GM21526 (cell line): ENCODE results near the gene FOXP4.

ENCODE experiments used
- ATAC-seq: cut with Tn5 transposase; IDR thresholded peaks from one replicate; pipeline ENCODE4 v1.9.1; 2021; ENCODE audit warnings: moderate library complexity; ENCODE audit not compliant: unreplicated experiment, low FRiP score

The FOXP4 gene

DNA sequence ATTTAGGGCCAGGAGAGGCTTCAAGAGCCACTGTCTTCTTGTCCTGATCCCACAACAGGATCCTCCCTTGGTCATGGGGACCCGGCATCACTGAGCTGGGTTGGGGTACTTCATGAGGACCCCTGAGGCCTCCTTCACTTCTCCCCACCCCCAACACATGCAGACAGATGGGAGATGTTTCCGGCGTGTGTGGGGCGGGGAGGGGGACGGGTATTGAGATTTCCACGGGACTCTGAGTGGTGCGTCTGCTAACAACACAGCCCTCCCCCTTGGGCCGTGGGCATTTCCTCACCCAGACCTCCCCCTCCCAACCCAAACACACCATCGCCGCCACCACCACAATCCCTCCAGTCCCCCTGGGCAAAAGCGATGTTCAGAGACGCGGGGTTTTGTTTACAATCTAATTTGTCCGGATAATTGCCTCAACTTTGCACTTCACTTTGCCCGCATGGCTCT, 906 bp upstream of the FOXP4 start:
- no peak for ATAC-seq

DNA sequence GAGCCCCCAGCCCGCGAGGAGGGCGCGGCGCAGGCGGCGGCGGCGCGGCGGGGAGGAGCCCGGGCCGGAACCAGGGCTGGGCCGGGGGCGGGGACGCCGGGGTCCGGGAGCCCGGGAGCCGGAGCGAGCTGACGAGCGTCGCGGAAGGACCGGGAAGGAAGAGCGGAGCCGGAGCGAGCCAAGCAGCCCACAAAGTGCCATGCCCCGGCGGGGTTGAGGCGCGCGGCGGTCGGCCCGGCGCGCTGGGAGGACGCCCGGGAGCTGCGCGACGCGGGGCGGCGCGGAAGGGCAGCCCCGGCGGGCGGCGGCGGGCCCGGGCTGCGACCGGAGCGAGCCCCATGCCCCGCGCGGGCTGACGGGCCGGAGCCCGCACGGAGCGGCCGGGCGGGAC, 289 bp downstream of the FOXP4 start:
- peak; percentile 32 for ATAC-seq

- ATAC-seq = no peak
Observed at GRCh38 chr6:41546866-41547798, 951 bp downstream of the FOXP4 start.

DNA sequence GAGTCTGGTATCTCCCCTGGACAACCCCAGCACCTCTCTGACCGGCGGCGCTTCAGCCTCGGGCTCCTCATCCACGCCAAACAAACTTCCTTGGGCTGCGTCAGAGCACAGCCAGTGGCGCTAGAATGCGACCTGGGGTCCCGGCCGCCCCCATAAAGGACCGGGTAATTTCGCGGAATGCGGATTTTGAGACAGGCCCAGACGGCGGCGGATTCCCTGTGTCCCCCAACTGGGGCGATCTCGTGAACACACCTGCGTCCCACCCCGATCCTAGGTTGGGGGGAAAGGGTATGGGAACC, 1.6 kb downstream of the FOXP4 start:
- no peak for ATAC-seq

- no peak for ATAC-seq
Observed at GRCh38 chr6:41548098-41548840, 2.1 kb downstream of the FOXP4 start.

GRCh38 chr6:41548841-41549642, 2.9 kb downstream of the FOXP4 start:
- no peak for ATAC-seq

DNA sequence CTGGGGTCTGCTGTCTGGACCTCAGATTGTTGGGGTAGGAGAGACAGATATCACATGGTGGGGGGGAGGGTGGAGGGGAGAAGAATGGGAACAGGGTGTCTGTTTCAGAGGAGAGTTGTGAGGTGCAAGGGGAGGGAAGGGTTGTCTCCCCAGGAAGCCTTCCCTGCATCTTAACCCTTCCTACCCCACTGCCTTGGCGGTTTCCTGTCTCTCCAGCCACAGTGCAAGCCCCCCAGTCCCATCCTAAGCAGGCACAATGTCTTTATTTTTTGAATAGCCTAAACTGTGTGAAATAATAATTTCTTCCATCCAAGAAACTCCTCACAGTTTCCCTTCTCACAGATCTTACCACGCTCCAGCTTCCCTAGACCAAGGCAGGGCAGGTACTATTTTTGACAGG, 3.5 kb downstream of the FOXP4 start:
- ATAC-seq = no peak

DNA sequence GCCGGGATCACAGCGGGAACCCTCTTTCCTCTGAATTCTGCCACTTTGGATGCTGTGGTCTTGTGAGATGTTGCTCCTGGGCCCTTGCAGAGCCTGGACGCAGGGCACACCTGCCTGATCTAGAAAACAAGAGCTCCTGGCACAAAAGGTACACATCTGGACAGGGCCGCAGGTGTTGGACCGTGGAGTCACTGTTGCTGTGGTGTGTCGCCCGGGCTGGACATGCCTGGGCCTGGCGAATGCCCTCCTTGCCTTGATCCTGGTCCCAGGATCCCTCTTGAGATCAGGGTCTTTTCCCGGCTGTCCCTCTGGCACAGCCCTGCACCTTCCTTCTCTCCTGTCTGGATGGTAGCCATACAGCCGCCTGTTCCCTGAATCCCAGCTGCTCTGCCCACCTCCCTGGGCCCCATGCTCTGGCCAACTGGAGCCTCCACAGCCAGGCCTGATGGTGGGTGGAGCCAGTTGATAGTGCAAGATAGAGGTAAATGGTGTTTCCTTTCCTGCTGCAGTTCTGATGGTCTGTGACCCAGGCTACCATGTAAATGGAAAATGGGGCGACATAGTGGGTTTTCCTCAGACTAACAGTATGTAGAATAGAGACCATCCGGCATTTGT, 5.0 kb downstream of the FOXP4 start:
- no peak for ATAC-seq

DNA sequence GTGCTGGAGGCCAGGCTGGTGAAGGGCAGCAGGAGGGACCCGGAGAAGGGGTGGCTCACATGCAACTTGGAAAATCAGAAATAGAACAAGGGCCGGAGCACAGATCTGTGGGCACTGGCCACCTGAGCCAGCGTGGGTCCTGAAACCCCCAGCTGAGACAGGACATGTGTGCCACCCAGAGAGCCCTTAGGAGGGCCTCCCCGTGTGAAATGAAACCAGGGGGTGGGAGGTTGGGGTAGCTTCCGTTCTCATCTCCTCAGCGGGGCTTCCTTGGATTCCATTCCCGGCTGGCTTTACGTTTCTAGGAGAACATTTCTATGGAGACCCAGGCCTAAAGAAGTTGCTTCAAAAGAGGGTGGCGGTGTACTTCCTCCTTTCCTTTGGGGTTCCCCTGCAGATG, 5.7 kb downstream of the FOXP4 start:
- no peak for ATAC-seq

GRCh38 chr6:41552723-41553122, 6.5 kb downstream of the FOXP4 start:
- ATAC-seq = no peak

- no peak for ATAC-seq
Observed at GRCh38 chr6:41553405-41553999, 7.3 kb downstream of the FOXP4 start.

GRCh38 chr6:41555326-41556300, 9.4 kb downstream of the FOXP4 start:
- no peak for ATAC-seq

GRCh38 chr6:41557335-41557734, 11.2 kb downstream of the FOXP4 start:
- no peak for ATAC-seq

GRCh38 chr6:41558033-41558807, 12.0 kb downstream of the FOXP4 start:
- ATAC-seq = no peak

DNA sequence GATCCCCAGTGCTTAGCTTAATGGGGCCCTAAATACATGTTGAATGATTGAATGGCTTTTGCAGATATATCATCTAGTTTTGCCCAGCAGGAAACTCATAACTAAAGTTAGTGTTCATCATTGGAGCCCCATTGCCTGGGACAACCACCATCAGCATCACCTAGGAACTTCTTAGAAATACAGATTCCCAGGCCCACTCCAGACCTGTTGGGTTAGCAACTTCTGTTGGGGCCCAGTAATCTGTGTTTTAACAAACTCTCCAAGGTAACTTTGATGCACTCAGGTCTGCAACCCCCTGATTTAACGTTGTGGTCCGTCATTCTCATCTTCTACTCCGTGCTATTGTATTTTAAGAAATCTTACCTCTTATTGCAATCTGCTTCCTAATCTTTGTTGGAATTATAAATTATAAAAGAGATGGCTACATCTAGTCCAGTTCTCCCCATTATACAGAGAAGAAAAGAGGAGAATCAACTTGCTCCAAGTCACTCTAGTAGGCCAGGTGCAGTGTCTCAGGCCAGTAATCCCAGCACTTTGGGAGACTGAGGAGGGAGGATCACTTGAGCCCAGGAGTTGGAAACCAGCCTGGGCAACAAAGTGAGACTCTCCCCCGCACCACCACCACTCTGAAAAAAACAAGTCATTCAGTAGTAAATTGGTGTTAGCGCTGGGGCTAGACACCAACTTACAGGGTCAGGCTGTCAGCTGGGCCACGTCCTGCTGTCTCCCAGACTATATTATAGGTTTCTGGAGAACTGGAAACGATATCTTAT, 13.7 kb downstream of the FOXP4 start:
- no peak for ATAC-seq

DNA sequence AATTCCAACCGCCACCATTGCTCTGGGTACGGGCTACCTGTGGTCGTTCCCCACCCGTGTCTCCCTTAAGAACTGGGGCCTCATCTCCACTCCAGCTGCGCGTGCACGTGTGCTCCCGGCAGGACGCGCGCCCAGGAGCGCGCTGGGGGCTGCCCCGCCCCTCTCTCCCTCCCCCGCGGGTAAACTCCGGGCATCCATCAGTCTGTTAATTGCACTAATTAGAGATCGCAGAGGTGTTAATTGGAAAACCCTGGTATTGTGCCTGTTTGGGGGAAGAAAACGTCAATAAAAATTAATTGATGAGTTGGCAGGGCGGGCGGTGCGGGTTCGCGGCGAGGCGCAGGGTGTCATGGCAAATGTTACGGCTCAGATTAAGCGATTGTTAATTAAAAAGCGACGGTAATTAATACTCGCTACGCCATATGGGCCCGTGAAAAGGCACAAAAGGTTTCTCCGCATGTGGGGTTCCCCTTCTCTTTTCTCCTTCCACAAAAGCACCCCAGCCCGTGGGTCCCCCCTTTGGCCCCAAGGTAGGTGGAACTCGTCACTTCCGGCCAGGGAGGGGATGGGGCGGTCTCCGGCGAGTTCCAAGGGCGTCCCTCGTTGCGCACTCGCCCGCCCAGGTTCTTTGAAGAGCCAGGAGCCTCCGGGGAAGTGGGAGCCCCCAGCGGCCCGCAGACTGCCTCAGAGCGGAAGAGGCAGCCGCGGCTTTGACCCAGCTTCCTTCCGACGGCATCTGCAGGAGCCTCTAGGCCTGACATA, 14.4 kb downstream of the FOXP4 start:
- peak; percentile 68 for ATAC-seq

GRCh38 chr6:41561416-41561815, 15.2 kb downstream of the FOXP4 start:
- ATAC-seq = no peak
